ENCODE results near the gene SMIM32. TPM values are rescaled to one million over a fixed set of nuclear protein-coding genes. Genes with fewer than 3 reads are reported as not detected.

The SMIM32 gene
- total and polyA plus RNA-seq, 2 donors (not counting 3 experiments of a cell fraction or from before 2014, with no cell fraction given), result not detected

DNA sequence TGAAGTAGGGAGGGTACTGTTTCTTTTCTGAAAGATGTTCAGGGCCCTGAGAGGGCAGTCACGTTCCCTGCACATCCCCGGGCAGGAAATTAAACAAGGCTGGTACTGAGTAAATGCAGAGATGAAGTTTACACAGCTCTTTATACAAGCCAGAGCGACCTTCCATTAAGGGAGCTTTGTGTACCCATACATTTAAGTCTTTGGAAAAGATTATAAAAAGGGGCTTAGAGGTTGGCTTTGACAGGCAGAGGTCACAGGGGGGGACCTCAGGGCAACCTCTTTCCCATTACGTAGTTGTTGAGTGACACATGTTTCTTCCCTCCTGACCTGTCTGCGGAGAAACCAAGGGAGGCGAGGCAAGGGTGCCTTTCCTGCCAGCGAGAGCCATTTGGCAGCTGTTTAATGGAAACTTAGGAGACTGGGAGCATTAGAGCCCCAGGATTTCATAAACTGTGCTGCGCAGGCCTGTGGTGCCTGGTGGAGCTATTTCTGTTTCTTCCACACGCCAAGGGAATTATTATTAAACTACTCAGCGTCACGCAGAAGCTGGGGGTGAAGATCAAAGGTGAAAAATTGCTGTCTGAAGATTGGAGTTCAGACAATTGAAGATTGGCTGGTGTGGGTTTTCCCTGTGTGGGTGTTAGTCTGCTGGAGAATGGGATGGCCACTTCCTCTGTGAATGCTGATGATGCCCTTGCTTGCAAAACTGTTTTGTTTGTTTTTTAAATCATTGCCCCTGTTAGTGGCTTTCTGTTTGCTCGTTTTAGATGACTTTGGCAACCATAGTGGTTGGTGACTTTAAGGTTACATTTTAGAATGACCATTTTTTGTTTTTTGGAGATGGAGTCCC, 3.2 kb upstream of the SMIM32 start:
- ChIA-PET POLR2A (no interaction called here), CTCF (interaction anchor here (1.1 to 2.6 kb wide), 5 partner anchors 10 to 114 kb away, joined by 3 to 10 read pairs (median 4); no protein-coding TSS in a partner anchor)
- Histone ChIP-seq H3K27ac (ENCODE audit: insufficient read depth, low read depth, low read length) (no peak overlapping the region), H3K9me1 (replicated peaks; ENCODE audit: control insufficient read depth, extremely low read depth, insufficient read depth, low read length) (no peaks in the 10 kb centered on the region), H2AFZ (ENCODE audit: low read depth, low read length) (no peak overlapping the region), H3K4me1 (ENCODE audit: control insufficient read depth, extremely low read depth, insufficient read depth, low read length) (peaks cover 4% of the 10 kb centered on the region), H3K9ac (replicated peaks; ENCODE audit: extremely low read depth, insufficient read depth, low read length) (no peak overlapping the region), H3K79me2 (ENCODE audit: control insufficient read depth, insufficient read depth, low read length) (no peaks in the 10 kb centered on the region), H3K27me3 (ENCODE audit: control insufficient read depth in 2 of 2, insufficient read depth in 2 of 2, low read length in 2 of 2) (peaks cover 39 to 42% of the 10 kb centered on the region in 2 experiments), H3K4me3 (replicated peaks in 1 of 3; ENCODE audit: insufficient read depth in 1 of 3, low read depth in 1 of 3, low read length in 3 of 3) (no peak overlapping the region), H4K20me1 (replicated peaks; ENCODE audit: control insufficient read depth, extremely low read depth, insufficient read depth, low read length) (no peaks in the 10 kb centered on the region), H3K4me2 (ENCODE audit: insufficient read depth, low read length) (no peak overlapping the region), H3K9me3 (replicated peaks; ENCODE audit: control insufficient read depth, insufficient read depth, low read length) (no peaks in the 10 kb centered on the region), H3K36me3 (ENCODE audit: control insufficient read depth in 2 of 2, extremely low read depth in 1 of 2, insufficient read depth in 2 of 2, low read length in 2 of 2) (no peaks in the 10 kb centered on the region)
- no peak for DNase-seq (ENCODE audit: low read depth, low spot score)
- FAIRE-seq, result no peak
- dilution Hi-C loops (cut with MboI; ENCODE audit: extremely low pct_ligation_motif_present, low sequenced_read_pairs), result no loop called here
- no TSS peak for BruUV-seq (replicated peaks)
- intact Hi-C loops (cut with micrococcal nuclease), result no loop called here
- TF ChIP-seq GATA2 (IDR thresholded peaks at IDR 0.05; ENCODE audit: insufficient read depth, insufficient read length, low read depth, low read length), result no peak
- TF ChIP-seq JUN (IDR thresholded peaks at IDR 0.05; ENCODE audit: borderline replicate concordance, insufficient read depth, insufficient read length, low read depth), result no peak
- no peak for TF ChIP-seq POLR2AphosphoS5 (IDR thresholded peaks at IDR 0.05; ENCODE audit: insufficient read depth, low read depth, low read length)

DNA sequence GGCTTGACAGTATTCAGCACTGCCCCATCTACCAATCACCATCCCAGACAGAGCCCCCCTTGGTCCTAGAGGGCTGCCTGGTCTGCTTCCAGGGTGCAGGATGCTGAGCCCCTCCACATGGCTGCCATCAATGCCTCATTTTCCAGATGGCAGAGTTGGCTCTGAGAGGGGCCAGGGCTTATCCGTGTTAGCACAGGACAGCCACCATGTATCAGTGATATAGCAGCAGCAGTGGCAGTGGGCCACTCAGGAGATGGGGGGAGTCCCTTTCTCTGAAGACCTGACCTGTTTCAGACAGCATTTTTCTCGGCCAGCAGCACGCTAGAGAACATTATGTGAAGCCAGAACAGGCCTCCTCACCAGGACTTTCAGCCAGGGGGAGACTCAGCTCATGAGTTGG, 1.6 kb upstream of the SMIM32 start:
- no peaks in the 10 kb centered on the region for H4K20me1 ChIP-seq (replicated peaks; ENCODE audit: control insufficient read depth, extremely low read depth, insufficient read depth, low read length)
- dilution Hi-C loops (cut with MboI; ENCODE audit: extremely low pct_ligation_motif_present, low sequenced_read_pairs), result no loop called here
- H3K36me3 ChIP-seq (ENCODE audit: control insufficient read depth in 2 of 2, extremely low read depth in 1 of 2, insufficient read depth in 2 of 2, low read length in 2 of 2), result no peaks in the 10 kb centered on the region
- ChIA-PET CTCF (interaction anchor here (1.1 to 2.6 kb wide), 4 partner anchors 11 to 17 kb away, joined by 3 to 10 read pairs (median 4); no protein-coding TSS in a partner anchor), POLR2A (no interaction called here)
- H3K4me2 ChIP-seq (ENCODE audit: insufficient read depth, low read length), result no peak overlapping the region
- H3K27me3 ChIP-seq (ENCODE audit: control insufficient read depth in 2 of 2, insufficient read depth in 2 of 2, low read length in 2 of 2), result peaks cover 36 to 43% of the 10 kb centered on the region in 2 experiments
- no peak for DNase-seq (ENCODE audit: low read depth, low spot score)
- intact Hi-C loops (cut with micrococcal nuclease), result loop anchor here (5.0 kb wide), 1 partner anchor 62 kb away; the partner anchor contains the start of gene SMAD5
- no peak overlapping the region for H3K4me3 ChIP-seq (replicated peaks in 1 of 3; ENCODE audit: insufficient read depth in 1 of 3, low read depth in 1 of 3, low read length in 3 of 3)
- no TSS peak for BruUV-seq (replicated peaks)
- no peaks in the 10 kb centered on the region for H3K9me1 ChIP-seq (replicated peaks; ENCODE audit: control insufficient read depth, extremely low read depth, insufficient read depth, low read length)
- no peak for FAIRE-seq
- H3K4me1 ChIP-seq (ENCODE audit: control insufficient read depth, extremely low read depth, insufficient read depth, low read length), result peaks cover 4% of the 10 kb centered on the region
- TF ChIP-seq EZH2 (IDR thresholded peaks at IDR 0.05; ENCODE audit: borderline replicate concordance, low read depth, low read length, severe bottlenecking) (no peak), GATA2 (IDR thresholded peaks at IDR 0.05; ENCODE audit: insufficient read depth, insufficient read length, low read depth, low read length) (no peak)
- no peak overlapping the region for H3K27ac ChIP-seq (ENCODE audit: insufficient read depth, low read depth, low read length)
- H3K9me3 ChIP-seq (replicated peaks; ENCODE audit: control insufficient read depth, insufficient read depth, low read length), result no peaks in the 10 kb centered on the region
- H2AFZ ChIP-seq (ENCODE audit: low read depth, low read length), result no peak overlapping the region
- H3K79me2 ChIP-seq (ENCODE audit: control insufficient read depth, insufficient read depth, low read length), result no peaks in the 10 kb centered on the region
- H3K9ac ChIP-seq (replicated peaks; ENCODE audit: extremely low read depth, insufficient read depth, low read length), result no peak overlapping the region

Data from endothelial cell of umbilical vein (primary cell).